HG03039 (cell line): ENCODE results near the gene COL6A5.

Source experiments
- ATAC-seq: cut with Tn5 transposase; IDR thresholded peaks from one replicate; pipeline ENCODE4 v1.9.1; 2021; ENCODE audit warnings: mild to moderate bottlenecking, moderate library complexity; ENCODE audit not compliant: unreplicated experiment

The COL6A5 gene

DNA sequence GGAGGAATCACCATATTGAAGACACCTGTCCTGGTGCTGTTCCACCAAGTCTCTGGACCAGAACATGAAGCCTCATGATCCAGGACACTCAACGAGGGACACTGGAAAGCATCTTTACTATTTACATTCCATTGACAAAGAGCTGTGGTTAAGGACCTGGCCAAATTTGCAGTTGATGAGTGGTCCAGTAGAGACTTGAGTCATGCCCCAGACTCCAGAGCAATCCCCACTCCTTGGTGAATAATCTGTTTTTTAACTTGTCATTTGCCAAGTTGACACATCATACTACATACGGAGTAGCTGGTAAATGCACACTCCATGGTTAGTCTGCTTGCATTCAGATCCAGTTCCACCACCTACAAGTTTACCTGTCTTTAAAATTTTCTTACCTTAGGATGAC, 170.3 kb downstream of the COL6A5 start:
- ATAC-seq: no peak

DNA sequence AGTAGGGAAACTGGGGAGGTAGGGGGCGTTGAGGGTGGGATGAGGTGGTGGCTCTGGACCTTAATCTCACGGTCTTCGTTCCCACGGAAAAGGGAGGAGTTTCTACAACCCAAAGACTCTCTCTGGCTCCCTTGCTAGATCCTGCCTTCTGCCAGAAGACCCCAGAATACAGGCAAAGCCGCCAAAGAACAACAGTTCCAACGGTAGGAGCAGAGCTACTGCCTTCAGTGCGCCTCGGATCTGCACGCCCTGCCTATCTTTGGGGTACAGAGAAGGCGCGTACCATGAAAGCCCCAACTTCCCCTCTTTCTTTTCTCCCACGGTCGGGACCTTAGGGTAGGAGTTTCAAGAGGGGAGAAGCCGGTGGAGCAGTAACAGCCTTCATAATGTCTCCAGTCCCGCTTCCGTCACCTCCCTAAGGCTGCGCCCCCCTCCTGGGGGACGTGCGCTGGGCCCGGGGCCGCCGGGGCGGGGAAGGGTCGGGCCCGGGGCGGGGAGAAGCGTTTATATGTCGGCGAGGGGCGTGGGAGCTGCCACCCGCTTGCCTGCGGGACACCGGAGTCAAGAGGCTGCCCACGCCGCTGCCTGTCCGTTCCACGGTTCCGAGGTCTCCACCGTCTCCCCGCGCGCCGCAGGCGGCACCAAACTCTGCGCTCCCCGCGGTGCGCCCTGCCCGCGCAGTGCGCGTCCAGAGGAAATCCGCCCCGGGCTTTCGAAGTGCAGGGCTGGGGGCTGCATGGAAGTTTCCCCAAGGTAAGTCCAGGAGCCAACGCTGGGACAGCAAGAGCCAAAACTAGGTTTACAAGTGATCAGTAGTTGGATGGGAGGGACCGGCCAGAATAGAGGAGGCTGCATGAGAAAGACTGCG, 171.4 kb downstream of the COL6A5 start, which contains the start of gene COL6A6:
Gene COL6A6 (plus strand): TSS at position 533 of the 868 bp plus-strand sequence. CDS start 43,188 bp downstream, outside the sequence.
- ATAC-seq: no peak

DNA sequence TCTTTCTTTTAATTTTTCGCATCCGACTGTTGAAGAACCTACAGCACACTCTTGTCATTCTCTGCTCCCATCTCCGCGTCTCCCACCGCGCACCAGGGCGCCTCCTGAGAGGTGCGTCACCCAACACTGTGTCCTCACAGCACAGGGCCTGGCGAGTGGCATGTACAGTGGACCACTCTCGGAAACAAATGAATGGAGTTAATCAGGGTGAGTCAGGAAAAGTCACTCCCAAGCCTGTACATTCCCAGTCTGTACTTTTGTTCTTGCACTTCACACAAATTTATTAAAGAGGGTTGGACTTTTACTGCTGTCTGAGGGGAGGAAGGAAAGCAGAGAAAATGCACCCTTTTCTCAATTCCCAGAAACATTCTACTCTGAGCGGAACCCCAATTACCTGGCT, 172.1 kb downstream of the COL6A5 start:
- no peak for ATAC-seq

DNA sequence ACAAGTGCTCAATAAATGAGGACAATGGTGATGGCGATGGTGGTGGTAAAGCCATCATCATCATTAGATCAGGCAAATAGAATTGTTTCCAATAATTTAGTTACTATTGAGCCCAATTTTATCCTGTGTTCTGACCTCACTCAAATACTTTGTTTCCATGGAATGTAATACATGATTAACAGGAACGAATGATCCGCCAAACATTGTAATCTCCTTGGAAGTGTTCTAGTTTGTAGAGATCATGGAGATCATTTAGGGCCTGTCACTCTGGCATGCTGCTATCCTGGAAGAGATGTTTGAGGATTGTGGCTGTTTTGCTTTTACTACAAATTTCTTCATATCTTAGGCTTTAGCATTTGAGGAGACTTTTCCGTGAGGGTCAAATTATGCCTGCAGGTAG, 174.3 kb downstream of the COL6A5 start:
- ATAC-seq: no peak

DNA sequence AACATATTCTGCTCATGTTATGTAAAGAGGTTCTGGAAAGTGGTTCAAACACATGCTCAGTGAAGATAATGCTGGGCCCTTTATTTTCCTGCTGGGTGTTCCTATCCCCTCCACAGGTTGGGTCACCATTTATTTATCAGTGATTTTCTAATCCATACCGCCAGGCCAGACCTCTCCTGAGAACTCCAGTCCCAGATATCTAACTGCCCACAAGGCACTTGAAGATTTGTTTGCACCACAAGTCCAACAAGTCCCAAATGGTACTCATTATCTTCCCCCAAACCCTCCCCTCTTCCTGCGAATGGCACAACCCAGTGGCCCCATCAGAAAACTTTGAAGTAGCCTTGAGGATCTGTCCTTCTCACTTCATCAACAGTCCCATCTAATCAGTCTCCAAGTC, 176.9 kb downstream of the COL6A5 start:
- no peak for ATAC-seq

DNA sequence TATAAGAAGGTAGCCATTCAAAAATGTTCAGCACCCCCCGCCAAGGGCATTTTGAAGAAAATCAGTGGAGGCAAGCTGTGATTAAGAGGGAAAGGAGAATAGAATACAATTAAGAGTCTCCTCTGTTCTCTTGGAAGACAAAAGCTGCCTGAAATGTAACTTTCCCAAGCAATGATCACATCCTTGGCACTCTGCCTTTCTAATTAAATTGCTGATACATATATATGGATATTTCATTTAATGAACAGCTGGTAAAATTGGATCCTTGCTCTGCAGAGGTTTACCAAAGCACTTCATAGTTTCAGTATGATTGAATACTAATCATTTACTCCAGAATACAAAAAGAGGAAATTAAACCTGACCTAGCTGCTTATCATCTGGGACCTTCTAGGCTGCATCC, 182.0 kb downstream of the COL6A5 start:
- ATAC-seq: no peak

DNA sequence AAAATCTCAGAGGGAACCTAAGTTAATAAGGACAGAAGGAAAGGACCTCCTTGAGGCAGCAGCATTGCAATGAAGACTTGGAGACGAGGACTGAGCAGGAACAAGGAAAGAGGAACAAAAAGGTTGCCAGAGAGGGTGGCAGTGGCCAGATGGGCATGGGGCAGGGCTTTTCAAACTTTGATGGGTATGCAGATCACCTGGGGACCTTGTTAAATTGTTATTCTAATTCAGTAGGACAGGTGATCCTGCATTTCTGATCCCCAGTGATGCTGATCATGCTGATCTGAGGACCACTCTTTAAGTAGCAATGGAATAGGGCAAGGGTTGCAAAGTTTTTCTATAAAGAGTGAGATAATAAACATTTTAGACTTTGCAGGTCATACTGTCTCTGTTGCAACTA, 182.6 kb downstream of the COL6A5 start:
- no peak for ATAC-seq

DNA sequence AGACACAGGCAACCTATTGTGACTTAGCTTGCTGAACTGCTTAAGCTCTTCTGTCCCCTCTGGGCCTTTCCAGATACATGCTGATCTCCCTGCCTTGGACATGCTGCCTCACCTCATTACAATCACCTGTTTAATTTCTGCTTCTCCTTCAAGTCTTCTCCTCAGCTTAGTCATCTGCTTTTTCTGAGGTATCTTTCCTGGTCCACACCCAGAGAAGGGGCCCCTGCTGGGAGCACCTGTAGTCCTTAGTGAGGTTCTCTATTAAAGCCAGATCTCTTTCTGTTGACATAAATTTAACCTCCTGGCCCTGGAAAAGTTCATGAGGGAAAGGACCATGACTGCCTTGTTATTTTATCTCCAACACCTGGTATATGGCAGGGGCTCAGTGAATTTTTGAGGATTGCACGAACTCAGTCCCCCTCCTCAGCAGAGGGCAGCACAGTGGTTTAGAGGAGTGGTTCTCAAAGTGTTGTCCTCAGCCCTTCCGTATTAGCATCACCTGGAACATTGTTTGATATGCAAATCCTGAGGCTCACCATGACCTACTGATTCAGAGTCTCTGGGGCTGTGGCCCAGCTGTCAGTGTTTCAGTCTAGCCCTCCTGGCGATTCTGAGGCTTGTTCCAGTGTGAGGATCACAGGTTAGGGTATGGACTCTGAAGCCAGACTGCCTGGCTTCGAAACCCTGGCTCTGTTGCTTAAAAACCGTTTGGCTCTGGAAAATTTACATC, 184.2 kb downstream of the COL6A5 start:
- ATAC-seq: no peak

DNA sequence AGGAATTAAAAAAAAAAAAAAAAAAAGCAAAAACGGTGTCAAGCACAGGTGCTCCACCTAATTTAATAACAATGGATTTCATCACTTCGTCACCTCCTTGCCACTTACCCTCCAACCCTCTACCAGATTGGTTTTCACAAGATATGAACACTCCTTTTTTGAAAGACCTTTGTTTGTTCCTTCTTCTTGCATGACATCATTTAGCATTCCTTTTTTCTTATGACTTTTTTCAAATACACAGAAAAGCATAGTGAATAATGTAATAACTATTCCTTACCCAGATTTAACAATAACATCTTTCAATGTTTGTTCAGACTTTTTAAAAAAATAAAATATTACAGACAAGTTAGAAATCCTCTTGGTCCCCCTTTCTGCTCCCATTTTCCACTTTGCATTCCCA, 187.8 kb downstream of the COL6A5 start:
- ATAC-seq: no peak
